NCI-H146 (cell line): ENCODE measurements around the gene DENND2A.
"Not testable (repeated sequence)": the region's sequence is repeated elsewhere in the genome, so short reads cannot be mapped to it uniquely, and the experiment has no call there.

ENCODE experiments used
- DNase-seq: peaks from one replicate; lab custom pipeline; 2025; lab: John Stamatoyannopoulos, UW

Gene DENND2A

GRCh38 chr7:140544388-140544826, 96.2 kb downstream of the DENND2A start:
- no peak for DNase-seq

GRCh38 chr7:140542228-140542603, 98.4 kb downstream of the DENND2A start:
- no peak for DNase-seq

- peak; percentile 75 for DNase-seq
These were observed 98.9 kb downstream of the DENND2A start for GRCh38 chr7:140541513-140542227.

- DNase-seq, result no peak
These were observed 99.5 kb downstream of the DENND2A start for GRCh38 chr7:140541176-140541512.

- no peak for DNase-seq
These were observed 100.4 kb downstream of the DENND2A start for GRCh38 chr7:140540136-140540777.

- no peak for DNase-seq
These were observed 101.2 kb downstream of the DENND2A start for GRCh38 chr7:140539461-140539860.

GRCh38 chr7:140537750-140538482, 102.7 kb downstream of the DENND2A start:
- no peak for DNase-seq

GRCh38 chr7:140534743-140535142, 105.9 kb downstream of the DENND2A start:
- DNase-seq, result no peak

- DNase-seq, result no peak
These were observed 107.2 kb downstream of the DENND2A start for GRCh38 chr7:140533394-140533872.

GRCh38 chr7:140529428-140529827, 111.2 kb downstream of the DENND2A start:
- DNase-seq, result not testable (repeated sequence)

GRCh38 chr7:140526787-140527664, 113.6 kb downstream of the DENND2A start:
- no peak for DNase-seq

- DNase-seq, result no peak
These were observed 114.4 kb downstream of the DENND2A start for GRCh38 chr7:140526214-140526613.

- DNase-seq, result no peak
These were observed 114.9 kb downstream of the DENND2A start for GRCh38 chr7:140525743-140526142.

GRCh38 chr7:140521421-140521820, 119.2 kb downstream of the DENND2A start:
- DNase-seq, result no peak

- DNase-seq, result no peak
These were observed 121.6 kb downstream of the DENND2A start for GRCh38 chr7:140519007-140519399.

GRCh38 chr7:140518370-140519006, 122.1 kb downstream of the DENND2A start:
- no peak for DNase-seq

GRCh38 chr7:140517546-140518369, 122.9 kb downstream of the DENND2A start:
- DNase-seq, result peak; percentile 84

- DNase-seq, result peak; percentile 92
These were observed 128.2 kb downstream of the DENND2A start for GRCh38 chr7:140512317-140513000.

GRCh38 chr7:140509789-140510188, 130.8 kb downstream of the DENND2A start:
- DNase-seq, result no peak

- DNase-seq, result not testable (repeated sequence)
These were observed 133.1 kb downstream of the DENND2A start for GRCh38 chr7:140507556-140507955.
